Type B pancreatic cell (in vitro differentiated cells): ENCODE data around the gene DPP6. TPM values are rescaled to one million over a fixed set of nuclear protein-coding genes. Genes with fewer than 3 reads are reported as not detected.

Experiments used
- DNase-seq: peaks from one replicate; pipeline ENCODE4 v3.0.0; 2021; ENCODE audit warnings: mixed read lengths; ENCODE audit not compliant: unreplicated experiment; ENCODE audit errors: extremely low spot score
- H3K27ac Mint-ChIP-seq: 2 replicates; pipeline ENCODE4 v1.8.0; 2021; ENCODE audit warnings: mild to moderate bottlenecking, mixed read lengths
- H3K27me3 Mint-ChIP-seq: 2 replicates; pipeline ENCODE4 v1.8.0; 2021; ENCODE audit warnings: mixed read lengths
- H3K36me3 Mint-ChIP-seq: 2 replicates; pipeline ENCODE4 v1.8.0; 2021; ENCODE audit warnings: mixed read lengths
- H3K4me1 Mint-ChIP-seq: one replicate; pipeline ENCODE4 v1.8.0; 2021; ENCODE audit warnings: mixed read lengths; ENCODE audit not compliant: unreplicated experiment
- H3K4me3 Mint-ChIP-seq: 2 replicates; pipeline ENCODE4 v1.8.0; 2021; ENCODE audit warnings: mild to moderate bottlenecking, mixed read lengths
- H3K9me3 Mint-ChIP-seq: 2 replicates; pipeline ENCODE4 v1.8.0; 2021; ENCODE audit warnings: mixed read lengths
- total RNA-seq: library from RNA; stranded (reverse); gene quantifications from 2 replicates; pipeline ENCODE4 v1.2.1, GENCODE V29; 2021; ENCODE audit warnings: low replicate concordance
- TF ChIP-seq, protein P1 (sequence below): fragments of 200-600 bp; sonication (generic); conservative IDR thresholded peaks from 2 replicates; pipeline ENCODE4 v1.5.0; 2021; ENCODE audit warnings: antibody characterized with exemption, mild to moderate bottlenecking

Gene DPP6
- total RNA-seq, 1 donor from 2014 or later, result 4.1 TPM

DNA sequence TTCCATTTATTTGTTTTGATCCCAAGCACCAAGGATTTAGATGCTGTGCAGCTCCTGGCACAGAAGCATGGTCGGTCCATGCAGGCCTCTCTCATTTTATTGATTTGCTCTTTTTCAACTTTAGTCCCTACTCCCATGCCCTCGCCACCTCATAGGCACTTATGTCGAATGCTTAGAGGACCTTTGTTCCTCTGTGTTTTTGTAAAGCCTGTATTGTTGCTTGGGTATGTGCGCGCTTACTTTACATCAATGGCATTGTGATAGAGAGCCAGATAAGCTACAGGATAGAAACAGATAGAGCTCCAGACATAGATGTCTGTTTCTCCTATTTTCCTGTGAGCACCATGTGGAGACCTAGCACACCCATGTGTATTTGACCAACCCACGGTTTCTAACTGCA is 725.7 kb downstream of the DPP6 start:
- Mint-ChIP-seq H3K4me1 (no peaks in the 10 kb centered on the region), H3K27me3 (peaks cover 4% of the 10 kb centered on the region)

DNA sequence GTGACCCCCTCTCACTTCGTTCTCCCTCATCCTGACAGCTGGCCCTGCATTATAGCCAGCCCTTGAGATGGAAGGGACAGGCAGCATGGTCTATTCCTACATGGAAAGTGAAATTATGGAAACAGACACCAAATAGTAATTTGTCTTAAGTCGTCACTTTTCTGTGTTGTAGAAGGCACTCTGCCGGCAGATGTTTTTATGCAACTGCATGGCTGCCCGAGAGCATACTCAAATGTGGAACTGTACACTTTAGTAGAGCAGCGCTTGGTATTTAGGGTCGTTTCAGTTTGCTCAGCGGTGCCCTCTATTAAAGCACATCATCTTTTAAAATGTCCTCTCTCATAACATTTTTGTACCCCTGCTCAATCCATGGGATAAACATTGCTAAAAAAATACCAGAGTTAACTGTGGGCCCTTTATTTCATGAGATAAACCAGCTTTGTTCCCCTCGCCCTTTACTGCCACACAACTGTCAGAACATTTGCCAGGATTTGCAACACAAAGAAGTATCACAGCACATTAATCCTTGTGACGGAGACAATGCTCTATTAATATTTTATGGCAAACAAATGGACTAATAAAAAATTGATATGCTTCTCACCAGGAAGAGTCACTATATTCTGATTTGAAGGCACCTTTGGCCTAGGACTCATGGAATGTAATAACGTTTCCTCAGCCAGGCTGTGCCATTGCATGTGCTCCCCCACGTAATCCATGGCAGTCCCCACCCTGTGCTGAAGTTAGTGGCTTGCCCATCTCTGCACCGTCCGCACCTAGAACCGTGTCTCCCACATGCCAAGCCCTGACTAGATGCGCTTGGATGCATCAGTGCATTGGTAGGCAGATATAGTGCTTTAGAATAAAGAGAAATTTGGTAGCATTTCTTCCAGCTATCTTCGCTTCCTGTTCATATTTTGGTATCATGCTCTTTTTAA is 729.4 kb downstream of the DPP6 start:
- TF ChIP-seq, protein P1, sequence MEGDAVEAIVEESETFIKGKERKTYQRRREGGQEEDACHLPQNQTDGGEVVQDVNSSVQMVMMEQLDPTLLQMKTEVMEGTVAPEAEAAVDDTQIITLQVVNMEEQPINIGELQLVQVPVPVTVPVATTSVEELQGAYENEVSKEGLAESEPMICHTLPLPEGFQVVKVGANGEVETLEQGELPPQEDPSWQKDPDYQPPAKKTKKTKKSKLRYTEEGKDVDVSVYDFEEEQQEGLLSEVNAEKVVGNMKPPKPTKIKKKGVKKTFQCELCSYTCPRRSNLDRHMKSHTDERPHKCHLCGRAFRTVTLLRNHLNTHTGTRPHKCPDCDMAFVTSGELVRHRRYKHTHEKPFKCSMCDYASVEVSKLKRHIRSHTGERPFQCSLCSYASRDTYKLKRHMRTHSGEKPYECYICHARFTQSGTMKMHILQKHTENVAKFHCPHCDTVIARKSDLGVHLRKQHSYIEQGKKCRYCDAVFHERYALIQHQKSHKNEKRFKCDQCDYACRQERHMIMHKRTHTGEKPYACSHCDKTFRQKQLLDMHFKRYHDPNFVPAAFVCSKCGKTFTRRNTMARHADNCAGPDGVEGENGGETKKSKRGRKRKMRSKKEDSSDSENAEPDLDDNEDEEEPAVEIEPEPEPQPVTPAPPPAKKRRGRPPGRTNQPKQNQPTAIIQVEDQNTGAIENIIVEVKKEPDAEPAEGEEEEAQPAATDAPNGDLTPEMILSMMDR, result no peak
- H3K4me3 Mint-ChIP-seq, result no peak overlapping the region
- H3K36me3 Mint-ChIP-seq, result no peaks in the 10 kb centered on the region
- no peaks in the 10 kb centered on the region for H3K9me3 Mint-ChIP-seq
- no peak overlapping the region for H3K27ac Mint-ChIP-seq
- no peaks in the 10 kb centered on the region for H3K4me1 Mint-ChIP-seq
- no peak for DNase-seq
- H3K27me3 Mint-ChIP-seq, result peaks cover 4% of the 10 kb centered on the region

More for the DNA sequence above, 725.7 kb downstream of the DPP6 start:
- TF ChIP-seq, protein P1, result no peak
- Mint-ChIP-seq H3K4me3 (no peak overlapping the region), H3K9me3 (no peaks in the 10 kb centered on the region), H3K36me3 (no peaks in the 10 kb centered on the region), H3K27ac (no peak overlapping the region)
- no peak for DNase-seq

DNA sequence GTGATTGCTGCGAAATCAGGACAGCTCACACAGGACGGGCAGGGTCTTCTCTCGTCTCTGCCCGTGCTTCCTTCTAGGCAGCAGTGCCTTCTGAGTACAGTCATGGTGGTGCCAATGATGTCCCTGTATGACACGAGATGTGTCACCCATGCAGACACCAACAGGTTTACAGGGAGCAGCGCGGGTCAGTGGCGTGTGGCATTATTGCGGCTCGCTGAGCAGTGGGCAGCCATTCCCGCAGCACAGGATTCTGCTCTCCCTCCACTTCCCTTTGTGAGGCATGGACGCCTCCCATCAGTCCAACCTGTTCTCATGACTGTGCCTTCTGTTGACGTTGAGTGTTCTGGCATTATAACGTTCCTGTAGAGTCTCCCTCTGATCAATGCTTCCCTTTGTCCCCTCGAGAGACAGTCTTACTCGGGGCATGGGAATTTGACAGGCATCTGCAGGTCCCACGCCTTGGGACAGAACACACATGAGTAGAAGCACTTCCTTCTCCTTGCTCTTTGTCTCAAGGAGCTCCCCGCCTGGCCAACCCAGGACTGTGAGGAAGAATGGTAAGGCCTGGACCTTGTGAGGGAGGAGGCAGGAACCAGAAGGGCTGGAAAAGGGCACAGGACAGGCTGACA is 731.2 kb downstream of the DPP6 start:
- TF ChIP-seq, protein P1, result no peak
- DNase-seq, result no peak
- Mint-ChIP-seq H3K27ac (no peak overlapping the region), H3K4me3 (no peak overlapping the region), H3K27me3 (peaks cover 4% of the 10 kb centered on the region), H3K9me3 (no peaks in the 10 kb centered on the region), H3K36me3 (no peaks in the 10 kb centered on the region), H3K4me1 (no peaks in the 10 kb centered on the region)

DNA sequence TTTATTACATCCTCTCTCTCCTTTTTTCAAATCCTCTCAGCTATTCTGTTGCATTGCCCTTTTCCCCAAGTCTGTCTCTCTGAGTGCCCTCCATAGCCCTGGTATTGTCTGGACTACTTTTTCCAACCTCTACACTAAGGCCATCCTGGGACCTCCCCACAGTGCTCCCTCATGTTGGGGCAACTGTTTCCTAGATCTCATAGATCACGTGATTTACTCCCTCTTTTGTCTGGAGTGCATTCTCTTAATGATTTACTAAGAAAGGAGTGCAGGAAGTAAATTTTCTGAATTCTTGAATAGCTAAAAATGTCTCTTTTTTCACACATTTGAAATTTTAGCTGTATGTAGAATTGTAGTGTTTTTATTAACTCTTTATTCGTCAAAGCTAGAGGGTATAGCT is 733.7 kb downstream of the DPP6 start:
- H3K4me1 Mint-ChIP-seq, result no peaks in the 10 kb centered on the region
- peaks cover 12% of the 10 kb centered on the region for H3K27me3 Mint-ChIP-seq
- H3K27ac Mint-ChIP-seq, result no peak overlapping the region
- no peaks in the 10 kb centered on the region for H3K9me3 Mint-ChIP-seq
- no peaks in the 10 kb centered on the region for H3K36me3 Mint-ChIP-seq
- H3K4me3 Mint-ChIP-seq, result no peak overlapping the region
- TF ChIP-seq, protein P1, result no peak
- DNase-seq, result no peak

DNA sequence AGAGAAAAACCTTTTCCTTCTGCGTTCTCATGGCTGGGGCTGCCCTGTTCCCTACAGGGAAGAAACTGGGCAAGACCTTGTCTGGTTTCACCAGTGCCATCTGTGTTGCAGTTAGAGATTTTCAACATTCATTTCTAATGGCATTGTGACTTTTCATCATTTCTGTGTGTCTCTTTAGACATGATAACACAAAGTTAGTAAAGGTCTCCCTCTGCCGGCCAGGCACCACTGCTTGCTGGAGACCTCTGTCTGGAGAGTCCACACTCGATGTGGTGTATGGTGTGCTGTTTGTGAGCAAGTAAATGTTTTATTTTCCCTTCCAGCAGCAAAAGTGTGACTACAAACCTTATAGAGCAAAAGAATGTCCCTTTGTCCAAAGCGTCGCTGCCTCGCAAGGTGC is 737.2 kb downstream of the DPP6 start:
- Mint-ChIP-seq H3K27me3 (peaks cover 30% of the 10 kb centered on the region), H3K36me3 (no peaks in the 10 kb centered on the region), H3K4me1 (no peaks in the 10 kb centered on the region), H3K4me3 (no peak overlapping the region), H3K27ac (no peak overlapping the region), H3K9me3 (no peaks in the 10 kb centered on the region)
- TF ChIP-seq, protein P1, result peak; percentile 68
- no peak for DNase-seq
